BJ (cell line): Measurements from ENCODE around the gene DKKL1. TPM values are rescaled to one million over a fixed set of nuclear protein-coding genes. Genes with fewer than 3 reads are reported as not detected.

Source experiments
- CTCF ChIA-PET: fragments of 350-600 bp; formaldehyde crosslinking; extraction: SDS; loops from one replicate; lab custom pipeline; 2021; ENCODE audit warnings: antibody characterized with exemption, inconsistent platforms; lab: Yijun Ruan, JAX
- POLR2A ChIA-PET: fragments of 300-600 bp; sonication (Branson Sonifier 250); formaldehyde crosslinking; extraction: SDS; loops from one replicate; lab custom pipeline; 2021; ENCODE audit warnings: antibody characterized with exemption; lab: Charles Lee
- DNase-seq: peaks from one replicate; pipeline ENCODE4 v3.0.0-alpha.2; 2011; ENCODE audit warnings: low read depth
- H3K27me3 ChIP-seq: 2 replicates; pipeline ENCODE4 v1.6.0; 2011; ENCODE audit warnings: low read length; ENCODE audit not compliant: control insufficient read depth, insufficient read depth
- H3K36me3 ChIP-seq: 2 replicates; pipeline ENCODE4 v1.5.1; 2011; ENCODE audit warnings: low read length; ENCODE audit not compliant: control insufficient read depth, insufficient read depth
- H3K4me3 ChIP-seq: 2 replicates; pipeline ENCODE4 v1.5.1; 2011; ENCODE audit warnings: low read depth, mild to moderate bottlenecking, control low read depth, low read length
- polyA plus RNA-seq: library from polyadenylated mRNA; depleted of rRNA; stranded (reverse); fragments of >200 nt; gene quantifications from 2 replicates; pipeline ENCODE4 v1.2.3, GENCODE V29; 2011
- TF ChIP-seq, protein P1 (sequence below): IDR thresholded peaks from 2 replicates; pipeline ENCODE4 v1.5.1; 2011; ENCODE audit warnings: low read depth, mild to moderate bottlenecking, control low read depth, inconsistent platforms, low read length, moderate library complexity; ENCODE audit not compliant: insufficient read depth

Gene DKKL1
- polyA plus RNA-seq, 1 experiment, result 0.10 TPM

DNA sequence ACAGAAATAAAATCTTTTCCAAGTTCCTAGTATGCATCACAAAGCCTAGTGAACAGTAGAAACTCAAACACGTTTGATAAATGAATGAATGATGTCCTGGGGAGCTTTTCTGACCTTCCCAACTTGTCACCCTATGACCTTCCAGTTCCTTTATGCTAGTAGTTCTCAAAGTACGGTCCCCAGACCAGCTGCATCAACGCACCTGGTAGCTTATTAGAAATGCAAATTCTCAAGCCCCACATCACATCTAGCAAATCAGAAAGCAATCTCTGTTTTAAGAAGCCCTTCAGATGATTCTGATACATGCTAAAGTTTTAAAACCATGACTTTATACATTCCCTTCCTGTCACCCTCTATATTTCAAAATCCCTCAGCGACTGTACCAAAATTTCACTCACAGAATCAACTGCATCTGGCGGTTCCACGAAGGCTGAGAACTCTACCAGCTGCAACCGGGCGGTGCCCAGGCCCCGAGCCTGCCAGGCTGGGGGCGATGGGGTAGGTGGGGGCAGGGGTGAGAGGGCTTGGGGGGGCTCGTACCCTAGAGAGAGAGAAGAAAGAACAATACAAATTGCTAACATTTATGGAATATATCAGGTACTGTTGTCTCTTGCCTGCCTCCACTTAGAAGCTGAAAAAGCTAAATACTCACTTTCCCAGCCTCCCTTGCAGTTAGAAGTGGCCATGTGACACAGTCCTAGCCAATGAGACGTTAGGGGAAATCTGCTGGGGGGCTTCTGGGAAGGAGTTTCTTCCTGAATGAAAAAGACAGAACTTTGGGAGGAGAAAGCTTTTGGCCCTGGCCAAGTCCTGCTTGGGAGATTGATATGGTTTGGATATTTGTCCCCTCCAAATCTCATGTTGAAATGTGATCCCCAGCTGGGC is 15.1 kb upstream of the DKKL1 start:
- Histone ChIP-seq H3K27me3 (no peaks in the 10 kb centered on the region), H3K4me3 (no peak overlapping the region), H3K36me3 (peaks cover 27% of the 10 kb centered on the region)
- DNase-seq, result no peak
- TF ChIP-seq, protein P1, sequence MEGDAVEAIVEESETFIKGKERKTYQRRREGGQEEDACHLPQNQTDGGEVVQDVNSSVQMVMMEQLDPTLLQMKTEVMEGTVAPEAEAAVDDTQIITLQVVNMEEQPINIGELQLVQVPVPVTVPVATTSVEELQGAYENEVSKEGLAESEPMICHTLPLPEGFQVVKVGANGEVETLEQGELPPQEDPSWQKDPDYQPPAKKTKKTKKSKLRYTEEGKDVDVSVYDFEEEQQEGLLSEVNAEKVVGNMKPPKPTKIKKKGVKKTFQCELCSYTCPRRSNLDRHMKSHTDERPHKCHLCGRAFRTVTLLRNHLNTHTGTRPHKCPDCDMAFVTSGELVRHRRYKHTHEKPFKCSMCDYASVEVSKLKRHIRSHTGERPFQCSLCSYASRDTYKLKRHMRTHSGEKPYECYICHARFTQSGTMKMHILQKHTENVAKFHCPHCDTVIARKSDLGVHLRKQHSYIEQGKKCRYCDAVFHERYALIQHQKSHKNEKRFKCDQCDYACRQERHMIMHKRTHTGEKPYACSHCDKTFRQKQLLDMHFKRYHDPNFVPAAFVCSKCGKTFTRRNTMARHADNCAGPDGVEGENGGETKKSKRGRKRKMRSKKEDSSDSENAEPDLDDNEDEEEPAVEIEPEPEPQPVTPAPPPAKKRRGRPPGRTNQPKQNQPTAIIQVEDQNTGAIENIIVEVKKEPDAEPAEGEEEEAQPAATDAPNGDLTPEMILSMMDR, result no peak
- CTCF ChIA-PET, result interaction anchor here (0.6 kb wide), 1 partner anchor 366 kb away, joined by 3 read pairs; no protein-coding TSS in a partner anchor
- POLR2A ChIA-PET, result no interaction called here

DNA sequence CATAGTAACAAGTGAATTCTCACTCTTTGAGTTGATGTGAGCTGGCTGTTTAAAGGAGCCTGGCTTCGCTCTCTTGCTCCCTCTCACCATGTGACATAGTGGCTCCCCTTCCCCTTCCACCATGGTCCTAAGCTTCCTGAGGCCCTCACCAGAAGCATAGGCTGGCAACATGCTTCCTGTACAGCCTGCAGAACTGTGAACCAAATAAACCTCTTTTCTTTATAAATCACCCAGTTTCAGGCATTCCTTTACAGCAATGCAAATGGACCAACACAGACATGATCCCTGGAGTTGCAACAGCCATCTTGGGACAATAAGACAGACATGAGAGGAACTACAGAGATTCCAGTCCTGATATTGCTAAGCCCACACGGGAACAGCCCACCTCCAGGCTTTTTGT is 14.1 kb upstream of the DKKL1 start:
- TF ChIP-seq, protein P1, result no peak
- CTCF ChIA-PET, result no interaction called here
- no peak for DNase-seq
- POLR2A ChIA-PET, result no interaction called here
- no peaks in the 10 kb centered on the region for H3K27me3 ChIP-seq
- peaks cover 32% of the 10 kb centered on the region for H3K36me3 ChIP-seq
- H3K4me3 ChIP-seq, result no peak overlapping the region

DNA sequence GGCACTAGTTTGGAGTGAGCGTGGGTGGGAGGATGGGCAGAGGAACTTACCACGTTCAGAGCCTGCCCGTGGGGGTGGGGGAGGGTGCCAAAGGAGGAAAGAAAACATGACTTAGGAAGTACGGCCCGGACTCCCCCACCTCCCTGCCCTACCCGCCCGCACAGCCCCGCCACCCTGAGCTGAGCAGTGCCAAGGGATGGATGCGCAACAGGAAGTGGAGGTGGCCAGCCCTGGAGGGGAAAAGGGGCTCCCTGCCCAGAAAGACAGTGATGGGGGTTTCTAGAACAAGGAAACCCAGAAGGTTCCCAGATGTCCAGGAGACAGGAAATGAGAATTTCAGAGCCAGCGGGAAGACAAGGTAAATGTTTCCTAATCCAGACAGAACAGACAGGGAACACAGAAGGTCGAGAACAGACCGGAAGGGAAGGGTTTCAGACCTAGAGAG is 7.7 kb upstream of the DKKL1 start:
- TF ChIP-seq, protein P1, result no peak
- ChIA-PET CTCF (no interaction called here), POLR2A (no interaction called here)
- Histone ChIP-seq H3K4me3 (no peak overlapping the region), H3K27me3 (no peaks in the 10 kb centered on the region), H3K36me3 (peaks cover 20% of the 10 kb centered on the region)
- DNase-seq, result no peak

DNA sequence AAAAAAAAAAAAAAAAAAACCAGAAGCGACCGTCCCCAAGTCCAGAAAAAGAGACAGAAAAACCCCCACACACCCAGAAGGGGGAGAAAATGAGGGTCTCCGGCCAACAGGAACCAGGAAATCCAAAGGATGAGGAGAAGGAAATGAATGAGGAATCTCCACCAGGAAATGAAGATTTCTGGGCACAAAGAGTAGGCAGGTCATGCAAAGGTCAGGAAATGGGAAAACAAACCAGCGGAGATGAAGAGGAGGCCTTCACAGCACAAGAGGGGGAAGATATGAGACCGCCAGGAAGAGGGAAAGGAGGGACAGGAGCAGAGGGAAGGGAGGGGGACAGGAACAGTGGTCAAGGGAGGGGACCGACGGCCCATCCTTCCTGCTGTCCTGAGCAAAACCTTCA is 7.3 kb upstream of the DKKL1 start:
- TF ChIP-seq, protein P1, result no peak
- Histone ChIP-seq H3K36me3 (peaks cover 18% of the 10 kb centered on the region), H3K4me3 (no peak overlapping the region), H3K27me3 (no peaks in the 10 kb centered on the region)
- ChIA-PET CTCF (no interaction called here), POLR2A (no interaction called here)
- DNase-seq, result no peak

DNA sequence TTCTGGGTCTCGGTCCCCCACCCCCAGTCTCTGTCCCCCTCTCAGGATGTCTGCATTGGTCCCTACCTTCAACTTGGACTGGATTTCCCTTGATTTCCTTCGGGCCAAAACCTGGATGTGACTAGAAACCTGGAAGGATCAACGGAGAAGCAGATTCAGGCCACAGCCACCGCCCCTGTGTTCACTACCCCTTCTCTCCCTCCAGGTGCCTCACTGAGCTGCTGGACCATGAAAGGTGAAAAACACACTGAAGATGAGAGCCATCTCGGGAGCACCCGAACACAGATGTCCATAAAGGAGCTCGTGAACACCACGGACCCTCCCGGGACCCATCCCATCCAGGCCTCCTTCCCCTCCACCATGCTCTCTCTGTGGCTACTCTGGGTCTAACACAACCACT is 6.5 kb upstream of the DKKL1 start:
- Histone ChIP-seq H3K36me3 (peaks cover 14% of the 10 kb centered on the region), H3K27me3 (no peaks in the 10 kb centered on the region), H3K4me3 (no peak overlapping the region)
- TF ChIP-seq, protein P1, result no peak
- ChIA-PET CTCF (interaction anchor here (0.8 kb wide), 1 partner anchor 87 kb away, joined by 3 read pairs; no protein-coding TSS in a partner anchor), POLR2A (no interaction called here)
- DNase-seq, result no peak
